Tibial artery (tissue), 4 donors: ENCODE data around the gene C10orf67.

Experiments used
- DNase-seq, 2 donors: peaks; one replicate each; pipeline ENCODE4 v3.0.0-alpha.2; 2019
- H3K27ac ChIP-seq, 2 donors: fragments of 200-600 bp; sonication (generic) in 1 of 2; 1 replicate in 1 of 2; 2 replicates in 1 of 2; pipeline ENCODE4 v1.5.1; 2018 to 2019; ENCODE audit warnings: mild to moderate bottlenecking in 1 of 2
- H3K27me3 ChIP-seq, 2 donors: fragments of 200-600 bp; sonication (generic) in 1 of 2; one replicate each; pipeline versions ENCODE4 v1.5.1 to v1.6.0; 2016 to 2019
- H3K36me3 ChIP-seq, 3 donors: fragments of 200-600 bp; sonication (generic) in 2 of 3; one replicate each; pipeline ENCODE4 v1.5.1; 2016 to 2019; ENCODE audit warnings: mild to moderate bottlenecking in 2 of 3
- H3K4me1 ChIP-seq, 4 donors: fragments of 200-600 bp; sonication (generic) in 2 of 4; 1 replicate in 3 of 4; 2 replicates in 1 of 4; pipeline ENCODE4 v1.5.1; 2016 to 2019
- H3K4me3 ChIP-seq, 2 donors: fragments of 200-600 bp; sonication (generic) in 1 of 2; 1 replicate in 1 of 2; 2 replicates in 1 of 2; pipeline ENCODE4 v1.5.1; 2018 to 2019; ENCODE audit warnings: mild to moderate bottlenecking in 2 of 2
- H3K9me3 ChIP-seq, 3 donors: fragments of 200-600 bp; sonication (generic) in 1 of 3; one replicate each; pipeline ENCODE4 v1.5.1; 2016 to 2019
- CTCF ChIP-seq, 2 experiments: fragments of 200-600 bp in 1 of 2; fragments of 450-650 bp in 1 of 2; IDR thresholded peaks; one replicate each; pipeline ENCODE4 v1.5.1; 2017 to 2019; ENCODE audit warnings: antibody characterized with exemption in 2 of 2, mild to moderate bottlenecking in 1 of 2, moderate library complexity in 1 of 2
- intact Hi-C: fragments of 100-400 bp; cut with DNase I; formaldehyde crosslinking; loops from one replicate; pipeline ENCODE4 v1.15.0; 2023; ENCODE audit warnings: low total_unique reads

The C10orf67 gene

GRCh38 chr10:23325132-23325531, 19.5 kb downstream of the C10orf67 start:
- DNase-seq, result no peak
- H3K9me3 ChIP-seq, result peaks cover 0 to 4% (median 0%) of the 10 kb centered on the region in 3 donors
- H3K4me3 ChIP-seq, result no peak overlapping the region
- intact Hi-C loops, result no loop called here
- no peak overlapping the region for H3K27ac ChIP-seq
- no peak for TF ChIP-seq CTCF (IDR thresholded peaks at IDR 0.05)
- no peaks in the 10 kb centered on the region for H3K4me1 ChIP-seq
- no peaks in the 10 kb centered on the region for H3K27me3 ChIP-seq
- no peaks in the 10 kb centered on the region for H3K36me3 ChIP-seq

- TF ChIP-seq CTCF (IDR thresholded peaks at IDR 0.05), result no peak
- H3K4me1 ChIP-seq, result no peaks in the 10 kb centered on the region
- H3K9me3 ChIP-seq, result no peaks in the 10 kb centered on the region
- no peak for DNase-seq
- intact Hi-C loops, result no loop called here
- H3K27ac ChIP-seq, result no peak overlapping the region
- H3K4me3 ChIP-seq, result no peak overlapping the region
- H3K36me3 ChIP-seq, result no peaks in the 10 kb centered on the region
- H3K27me3 ChIP-seq, result no peaks in the 10 kb centered on the region
These were observed 20.2 kb downstream of the C10orf67 start for GRCh38 chr10:23324351-23324750.

DNA sequence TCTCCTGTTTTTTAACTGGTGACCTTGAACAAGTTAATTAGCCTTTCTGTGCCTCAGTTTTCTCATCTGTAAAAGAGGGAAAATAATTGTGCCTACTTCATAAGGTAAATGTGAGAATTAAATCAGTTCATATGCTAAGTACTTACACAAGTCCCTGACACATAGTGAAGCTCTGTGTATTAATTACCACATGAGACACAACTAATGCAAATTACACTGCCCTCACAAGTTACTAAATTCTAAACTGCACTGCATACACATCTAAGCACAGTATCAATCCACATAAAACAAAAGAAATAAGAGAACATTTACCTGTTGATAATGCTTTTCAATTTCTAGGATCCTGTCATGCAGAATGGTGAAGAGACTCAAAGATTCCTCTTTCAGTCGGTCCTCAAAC, 22.5 kb downstream of the C10orf67 start:
- Histone ChIP-seq H3K4me3 (no peak overlapping the region), H3K27ac (no peak overlapping the region)
- TF ChIP-seq CTCF (IDR thresholded peaks at IDR 0.05), result no peak

DNA sequence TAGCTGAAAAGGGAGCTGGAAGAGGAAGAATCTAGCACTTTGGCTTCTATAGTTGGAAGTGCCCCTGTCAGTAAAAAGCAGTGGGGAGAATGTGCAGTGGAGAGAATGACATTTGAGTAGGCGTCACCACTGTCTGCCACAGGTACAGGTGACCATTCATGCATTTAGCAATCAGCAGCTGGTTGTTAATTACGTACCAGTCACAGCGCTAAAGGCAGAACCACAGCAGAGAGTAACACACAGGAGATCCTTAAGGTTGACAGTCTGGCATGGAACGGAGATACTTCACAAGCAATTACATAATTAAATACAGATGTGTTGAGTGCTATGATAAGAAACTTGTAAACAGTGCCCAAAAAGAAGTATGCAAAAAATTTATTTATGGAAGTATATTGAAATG, 24.8 kb downstream of the C10orf67 start:
- no peak for DNase-seq
- no peak overlapping the region for H3K4me3 ChIP-seq
- peaks cover 0 to 6% of the 10 kb centered on the region in 2 donors for H3K27me3 ChIP-seq
- H3K4me1 ChIP-seq, result no peaks in the 10 kb centered on the region
- TF ChIP-seq CTCF (IDR thresholded peaks at IDR 0.05), result no peak
- H3K27ac ChIP-seq, result no peak overlapping the region
- no peaks in the 10 kb centered on the region for H3K36me3 ChIP-seq
- intact Hi-C loops, result no loop called here
- no peaks in the 10 kb centered on the region for H3K9me3 ChIP-seq

More for the DNA sequence above, 22.5 kb downstream of the C10orf67 start:
- Histone ChIP-seq H3K27me3 (no peaks in the 10 kb centered on the region), H3K36me3 (no peaks in the 10 kb centered on the region), H3K9me3 (no peaks in the 10 kb centered on the region), H3K4me1 (no peaks in the 10 kb centered on the region)
- intact Hi-C loops, result no loop called here
- no peak for DNase-seq

DNA sequence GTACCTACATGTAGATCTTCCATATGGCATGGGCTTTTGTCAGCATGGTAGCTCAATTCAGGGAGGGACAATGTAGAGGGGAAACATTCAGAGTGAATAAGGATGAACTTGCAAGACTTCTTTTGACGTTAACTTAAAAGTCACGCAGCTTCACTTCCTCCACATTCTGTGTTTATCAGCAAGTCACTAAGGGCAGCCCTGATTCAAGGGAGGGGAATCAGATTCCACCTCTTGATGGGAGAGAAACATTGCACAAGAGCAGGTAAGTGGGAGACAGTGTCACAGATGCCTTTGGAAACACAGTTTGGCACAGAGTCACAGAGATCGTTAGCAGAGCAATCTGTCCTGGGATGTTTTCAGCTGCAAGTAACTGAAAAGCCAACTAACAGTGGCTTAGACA, 26.2 kb downstream of the C10orf67 start:
- DNase-seq, result no peak
- no peak for TF ChIP-seq CTCF (IDR thresholded peaks at IDR 0.05)
- Histone ChIP-seq H3K27me3 (peaks cover 0 to 6% of the 10 kb centered on the region in 2 donors), H3K27ac (no peak overlapping the region), H3K4me3 (no peak overlapping the region), H3K9me3 (no peaks in the 10 kb centered on the region), H3K36me3 (no peaks in the 10 kb centered on the region), H3K4me1 (no peaks in the 10 kb centered on the region)
- intact Hi-C loops, result no loop called here

- H3K27me3 ChIP-seq, result peaks cover 0 to 6% of the 10 kb centered on the region in 2 donors
- no peaks in the 10 kb centered on the region for H3K36me3 ChIP-seq
- no peak overlapping the region for H3K4me3 ChIP-seq
- no peaks in the 10 kb centered on the region for H3K4me1 ChIP-seq
- intact Hi-C loops, result no loop called here
- no peaks in the 10 kb centered on the region for H3K9me3 ChIP-seq
- TF ChIP-seq CTCF (IDR thresholded peaks at IDR 0.05), result no peak
- H3K27ac ChIP-seq, result no peak overlapping the region
- DNase-seq, result no peak
These were observed 27.2 kb downstream of the C10orf67 start for GRCh38 chr10:23317416-23317815.
